Type B pancreatic cell (in vitro differentiated cells): Measurements from ENCODE around the gene BTBD9. TPM values are rescaled to one million over a fixed set of nuclear protein-coding genes. Genes with fewer than 3 reads are reported as not detected.

Source experiments
- DNase-seq: peaks from one replicate; pipeline ENCODE4 v3.0.0; 2021; ENCODE audit warnings: mixed read lengths; ENCODE audit not compliant: unreplicated experiment; ENCODE audit errors: extremely low spot score
- H3K27ac Mint-ChIP-seq: 2 replicates; pipeline ENCODE4 v1.8.0; 2021; ENCODE audit warnings: mild to moderate bottlenecking, mixed read lengths
- H3K27me3 Mint-ChIP-seq: 2 replicates; pipeline ENCODE4 v1.8.0; 2021; ENCODE audit warnings: mixed read lengths
- H3K36me3 Mint-ChIP-seq: 2 replicates; pipeline ENCODE4 v1.8.0; 2021; ENCODE audit warnings: mixed read lengths
- H3K4me1 Mint-ChIP-seq: one replicate; pipeline ENCODE4 v1.8.0; 2021; ENCODE audit warnings: mixed read lengths; ENCODE audit not compliant: unreplicated experiment
- H3K4me3 Mint-ChIP-seq: 2 replicates; pipeline ENCODE4 v1.8.0; 2021; ENCODE audit warnings: mild to moderate bottlenecking, mixed read lengths
- H3K9me3 Mint-ChIP-seq: 2 replicates; pipeline ENCODE4 v1.8.0; 2021; ENCODE audit warnings: mixed read lengths
- CTCF ChIP-seq: fragments of 200-600 bp; sonication (generic); conservative IDR thresholded peaks from 2 replicates; pipeline ENCODE4 v1.5.0; 2021; ENCODE audit warnings: antibody characterized with exemption, mild to moderate bottlenecking
- total RNA-seq: library from RNA; stranded (reverse); gene quantifications from 2 replicates; pipeline ENCODE4 v1.2.1, GENCODE V29; 2021; ENCODE audit warnings: low replicate concordance

Gene BTBD9
- total RNA-seq, 1 donor from 2014 or later = 14.9 TPM

GRCh38 chr6:38370653-38371601 lies 268.8 kb downstream of the BTBD9 start:
- Mint-ChIP-seq H3K4me1 (peaks cover 34% of the 10 kb centered on the region), H3K9me3 (no peaks in the 10 kb centered on the region), H3K27me3 (no peaks in the 10 kb centered on the region), H3K36me3 (no peaks in the 10 kb centered on the region), H3K27ac (no peak overlapping the region), H3K4me3 (no peak overlapping the region)
- TF ChIP-seq CTCF = no peak
- no peak for DNase-seq

- no peak for TF ChIP-seq CTCF
- Mint-ChIP-seq H3K4me3 (no peak overlapping the region), H3K27ac (no peak overlapping the region), H3K4me1 (peaks cover 33% of the 10 kb centered on the region), H3K27me3 (no peaks in the 10 kb centered on the region), H3K36me3 (no peaks in the 10 kb centered on the region), H3K9me3 (no peaks in the 10 kb centered on the region)
- no peak for DNase-seq
Observed at GRCh38 chr6:38367231-38367630, 272.5 kb downstream of the BTBD9 start.

GRCh38 chr6:38366234-38366633 lies 273.5 kb downstream of the BTBD9 start:
- H3K4me3 Mint-ChIP-seq = no peak overlapping the region
- no peaks in the 10 kb centered on the region for H3K27me3 Mint-ChIP-seq
- no peak overlapping the region for H3K27ac Mint-ChIP-seq
- DNase-seq = no peak
- no peaks in the 10 kb centered on the region for H3K36me3 Mint-ChIP-seq
- no peaks in the 10 kb centered on the region for H3K9me3 Mint-ChIP-seq
- no peak for TF ChIP-seq CTCF
- H3K4me1 Mint-ChIP-seq = peaks cover 24% of the 10 kb centered on the region

- no peaks in the 10 kb centered on the region for H3K9me3 Mint-ChIP-seq
- H3K4me1 Mint-ChIP-seq = peaks cover 14% of the 10 kb centered on the region
- H3K36me3 Mint-ChIP-seq = no peaks in the 10 kb centered on the region
- no peak for TF ChIP-seq CTCF
- DNase-seq = no peak
- no peak overlapping the region for H3K27ac Mint-ChIP-seq
- no peaks in the 10 kb centered on the region for H3K27me3 Mint-ChIP-seq
- H3K4me3 Mint-ChIP-seq = no peak overlapping the region
Observed at GRCh38 chr6:38364775-38365174, 275.0 kb downstream of the BTBD9 start.

- Mint-ChIP-seq H3K27me3 (no peaks in the 10 kb centered on the region), H3K9me3 (no peaks in the 10 kb centered on the region), H3K4me1 (peaks cover 17% of the 10 kb centered on the region), H3K27ac (no peak overlapping the region), H3K4me3 (no peak overlapping the region), H3K36me3 (no peaks in the 10 kb centered on the region)
- no peak for TF ChIP-seq CTCF
- DNase-seq = no peak
Observed at GRCh38 chr6:38364127-38364526, 275.6 kb downstream of the BTBD9 start.
